Gastrocnemius medialis (tissue), 4 donors: ENCODE results near the gene NEK1.

Experiments
- POLR2A ChIP-seq, 2 donors: fragments of 450-650 bp; IDR thresholded peaks; one replicate each; pipeline ENCODE4 v1.6.1; 2017; ENCODE audit warnings: antibody characterized with exemption in 2 of 2, mild to moderate bottlenecking in 2 of 2, moderate library complexity in 2 of 2
- TF ChIP-seq, protein P1 (sequence below), 5 experiments: fragments of 450-650 bp in 3 of 5; fragments of 200-600 bp in 2 of 5; sonication (generic) in 2 of 5; IDR thresholded peaks in 4 of 5; conservative IDR thresholded peaks in 1 of 5; 1 replicate in 4 of 5; 2 replicates in 1 of 5; pipeline ENCODE4 v1.5.1; 2016 to 2019; ENCODE audit warnings: antibody characterized with exemption in 5 of 5, mild to moderate bottlenecking in 3 of 5, moderate library complexity in 3 of 5

DNA sequence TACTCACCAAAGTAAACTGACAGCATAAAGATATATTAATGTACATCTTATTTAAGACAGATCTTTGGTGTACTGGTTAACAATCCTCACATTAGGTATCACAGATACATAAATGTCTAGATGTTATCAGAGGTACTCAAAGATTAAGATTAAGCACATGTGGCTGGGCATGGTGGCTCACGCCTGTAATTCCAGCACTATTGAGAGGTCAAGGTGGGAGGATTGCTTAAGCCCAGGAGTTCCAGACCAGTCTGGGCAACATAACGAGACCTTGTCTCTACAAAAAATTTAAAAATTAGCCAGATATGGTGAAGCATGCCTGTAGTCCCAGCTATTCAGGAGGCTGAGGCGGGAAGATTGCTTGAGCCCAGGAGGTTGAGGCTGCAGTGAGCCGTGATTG, 195.9 kb downstream of the NEK1 start:
- TF ChIP-seq, protein P1, sequence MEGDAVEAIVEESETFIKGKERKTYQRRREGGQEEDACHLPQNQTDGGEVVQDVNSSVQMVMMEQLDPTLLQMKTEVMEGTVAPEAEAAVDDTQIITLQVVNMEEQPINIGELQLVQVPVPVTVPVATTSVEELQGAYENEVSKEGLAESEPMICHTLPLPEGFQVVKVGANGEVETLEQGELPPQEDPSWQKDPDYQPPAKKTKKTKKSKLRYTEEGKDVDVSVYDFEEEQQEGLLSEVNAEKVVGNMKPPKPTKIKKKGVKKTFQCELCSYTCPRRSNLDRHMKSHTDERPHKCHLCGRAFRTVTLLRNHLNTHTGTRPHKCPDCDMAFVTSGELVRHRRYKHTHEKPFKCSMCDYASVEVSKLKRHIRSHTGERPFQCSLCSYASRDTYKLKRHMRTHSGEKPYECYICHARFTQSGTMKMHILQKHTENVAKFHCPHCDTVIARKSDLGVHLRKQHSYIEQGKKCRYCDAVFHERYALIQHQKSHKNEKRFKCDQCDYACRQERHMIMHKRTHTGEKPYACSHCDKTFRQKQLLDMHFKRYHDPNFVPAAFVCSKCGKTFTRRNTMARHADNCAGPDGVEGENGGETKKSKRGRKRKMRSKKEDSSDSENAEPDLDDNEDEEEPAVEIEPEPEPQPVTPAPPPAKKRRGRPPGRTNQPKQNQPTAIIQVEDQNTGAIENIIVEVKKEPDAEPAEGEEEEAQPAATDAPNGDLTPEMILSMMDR (IDR thresholded peaks at IDR 0.05 in 4 of 5, conservative IDR thresholded peaks at IDR 0.05 in 1 of 5) = no peak
- no peak for TF ChIP-seq POLR2A (IDR thresholded peaks at IDR 0.05)
